KMS-11 (cell line): ENCODE measurements around the gene RNASEH2A.

ENCODE experiments used
- H2AFZ ChIP-seq: fragments of 200-600 bp; sonication (generic); 2 replicates; pipeline ENCODE4 v1.6.1; 2016; ENCODE audit warnings: antibody characterized with exemption, mixed run types, low read depth
- H3K27ac ChIP-seq: fragments of 200-600 bp; sonication (generic); 2 replicates; pipeline ENCODE4 v1.6.1; 2016; ENCODE audit warnings: mild to moderate bottlenecking, mixed run types
- H3K27me3 ChIP-seq: fragments of 200-600 bp; sonication (generic); 2 replicates; pipeline ENCODE4 v1.6.1; 2017; ENCODE audit warnings: mild to moderate bottlenecking, low read depth, mixed run types, moderate library complexity; ENCODE audit not compliant: insufficient read depth
- H3K36me3 ChIP-seq: fragments of 200-600 bp; sonication (generic); 2 replicates; pipeline ENCODE4 v1.6.1; 2017; ENCODE audit warnings: mild to moderate bottlenecking, mixed run types; ENCODE audit not compliant: insufficient read depth
- H3K4me1 ChIP-seq: fragments of 200-600 bp; sonication (generic); 2 replicates; pipeline ENCODE4 v1.6.1; 2016; ENCODE audit warnings: mild to moderate bottlenecking, low read depth, mixed run types; ENCODE audit not compliant: poor library complexity, severe bottlenecking
- H3K4me2 ChIP-seq: fragments of 200-600 bp; sonication (generic); 2 replicates; pipeline ENCODE4 v1.7.0; 2016; ENCODE audit warnings: mild to moderate bottlenecking, mixed run types
- H3K4me3 ChIP-seq: fragments of 200-600 bp; sonication (generic); IDR thresholded peaks from 2 replicates; pipeline ENCODE4 v1.6.1; 2017; ENCODE audit warnings: low read depth, low read length, mixed read lengths; ENCODE audit not compliant: insufficient read depth
- H3K79me2 ChIP-seq: fragments of 200-600 bp; sonication (generic); 2 replicates; pipeline ENCODE4 v1.6.1; 2016; ENCODE audit warnings: low read depth, mixed run types; ENCODE audit not compliant: insufficient read depth
- H3K9ac ChIP-seq: fragments of 200-600 bp; sonication (generic); 2 replicates; pipeline ENCODE4 v1.6.1; 2016; ENCODE audit warnings: mild to moderate bottlenecking, mixed run types
- H4K20me1 ChIP-seq: fragments of 200-600 bp; sonication (generic); 2 replicates; pipeline ENCODE4 v1.6.1; 2016; ENCODE audit warnings: mild to moderate bottlenecking, mixed run types; ENCODE audit not compliant: insufficient read depth
- CTCF ChIP-seq: fragments of 200-600 bp; sonication (generic); conservative IDR thresholded peaks from 2 replicates; pipeline ENCODE4 v1.6.1; 2017; ENCODE audit warnings: low read depth, mild to moderate bottlenecking, antibody characterized with exemption, low read length, moderate library complexity, mixed read lengths

Gene RNASEH2A

GRCh38 chr19:12778905-12779161, 27.6 kb upstream of the RNASEH2A start:
- Histone ChIP-seq H3K27ac (no peak overlapping the region; the same call in 1 of the 2 replicates), H3K27me3 (no peaks in the 10 kb centered on the region), H3K9ac (peak overlapping the region; percentile 51; the same call in 1 of the 2 replicates), H3K4me3 (no peak overlapping the region), H2AFZ (peak overlapping the region; percentile 84), H3K4me2 (peak overlapping the region; percentile 35), H3K36me3 (no peaks in the 10 kb centered on the region), H3K4me1 (peaks cover 28% of the 10 kb centered on the region), H3K79me2 (no peaks in the 10 kb centered on the region), H4K20me1 (no peaks in the 10 kb centered on the region)
- no peak for TF ChIP-seq CTCF

GRCh38 chr19:12779162-12779993, 27.0 kb upstream of the RNASEH2A start:
- Histone ChIP-seq H3K27ac (no peak overlapping the region), H3K79me2 (no peaks in the 10 kb centered on the region), H3K27me3 (no peaks in the 10 kb centered on the region), H3K9ac (no peak overlapping the region), H3K4me1 (peaks cover 24% of the 10 kb centered on the region), H2AFZ (no peak overlapping the region), H3K4me3 (no peak overlapping the region), H3K36me3 (no peaks in the 10 kb centered on the region), H3K4me2 (no peak overlapping the region), H4K20me1 (no peaks in the 10 kb centered on the region)
- no peak for TF ChIP-seq CTCF

- no peak for TF ChIP-seq CTCF
- Histone ChIP-seq H3K4me2 (peak overlapping the region; percentile 96), H3K9ac (no peak overlapping the region), H2AFZ (peak overlapping the region; percentile 96), H3K36me3 (no peaks in the 10 kb centered on the region), H3K79me2 (no peaks in the 10 kb centered on the region), H3K27ac (peak overlapping the region; percentile 39; the same call in 1 of the 2 replicates), H3K4me3 (no peak overlapping the region), H4K20me1 (no peaks in the 10 kb centered on the region), H3K27me3 (no peaks in the 10 kb centered on the region), H3K4me1 (peaks cover 46% of the 10 kb centered on the region)
These were observed 24.3 kb upstream of the RNASEH2A start for GRCh38 chr19:12782174-12782423.

- peak overlapping the region; percentile 39; the same call in 1 of the 2 replicates for H3K27ac ChIP-seq
- H3K9ac ChIP-seq: no peak overlapping the region
These were observed 23.7 kb upstream of the RNASEH2A start for GRCh38 chr19:12782424-12783290.

More at GRCh38 chr19:12782424-12783290, 23.7 kb upstream of the RNASEH2A start:
- Histone ChIP-seq H3K4me3 (no peak overlapping the region), H3K4me2 (peak overlapping the region; percentile 96), H4K20me1 (no peaks in the 10 kb centered on the region), H3K36me3 (no peaks in the 10 kb centered on the region), H3K4me1 (peaks cover 49% of the 10 kb centered on the region), H3K27me3 (no peaks in the 10 kb centered on the region), H2AFZ (peak overlapping the region; percentile 96), H3K79me2 (no peaks in the 10 kb centered on the region)
- TF ChIP-seq CTCF: no peak
